PFSK-1 (cell line): Measurements from ENCODE around the gene TMEM255A.

Experiments used
- FOXP2 ChIP-seq: optimal IDR thresholded peaks from 2 replicates; pipeline ENCODE3; 2011; ENCODE audit warnings: borderline replicate concordance, control low read depth, inconsistent platforms; ENCODE audit not compliant: insufficient read depth; ENCODE audit errors: extremely low read length, extremely low read depth
- POLR2AphosphoS5 ChIP-seq: IDR thresholded peaks from 2 replicates; pipeline ENCODE4 v1.6.1; 2012; ENCODE audit warnings: low read depth, mild to moderate bottlenecking, control low read depth, low read length, moderate library complexity
- SIN3A ChIP-seq: IDR thresholded peaks from 2 replicates; pipeline ENCODE4 v1.6.1; 2012; ENCODE audit warnings: mild to moderate bottlenecking, low read length, moderate library complexity, borderline replicate concordance; ENCODE audit not compliant: insufficient read depth
- TAF1 ChIP-seq: IDR thresholded peaks from 2 replicates; pipeline ENCODE4 v1.6.1; 2012; ENCODE audit warnings: low read length, control low read depth, borderline replicate concordance; ENCODE audit not compliant: insufficient read depth
- TF ChIP-seq, protein P1 (sequence below), 2 experiments: IDR thresholded peaks; 2 replicates each; pipeline versions ENCODE4 v1.6.1 to v1.8.0; 2011 to 2012; ENCODE audit warnings: low read depth in 2 of 2, low read length in 2 of 2, control low read depth in 1 of 2, inconsistent platforms in 1 of 2, mild to moderate bottlenecking in 1 of 2, moderate library complexity in 1 of 2; ENCODE audit not compliant: insufficient read depth in 1 of 2

TMEM255A gene

DNA sequence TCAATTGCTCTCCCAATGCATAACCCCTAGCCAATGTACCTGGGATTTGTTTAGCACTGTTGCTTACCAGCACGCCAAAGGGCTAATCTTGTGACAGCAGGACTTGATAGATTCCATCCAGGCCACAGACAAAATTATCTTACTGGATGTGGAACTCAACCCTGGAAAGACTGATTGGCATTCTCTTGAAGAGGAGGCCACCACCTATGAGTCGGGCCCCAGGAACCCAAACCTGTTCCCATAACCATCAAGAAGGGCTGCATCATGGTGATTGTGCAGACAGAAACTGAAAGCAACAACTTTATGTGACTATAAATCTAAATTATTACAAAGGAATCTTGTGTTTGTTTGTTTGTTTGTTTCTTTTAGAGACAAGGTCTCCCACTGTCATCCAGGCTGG lies 19.9 kb upstream of the TMEM255A start:
- TF ChIP-seq POLR2AphosphoS5 = no peak
- no peak for TF ChIP-seq SIN3A
- TF ChIP-seq, protein P1, sequence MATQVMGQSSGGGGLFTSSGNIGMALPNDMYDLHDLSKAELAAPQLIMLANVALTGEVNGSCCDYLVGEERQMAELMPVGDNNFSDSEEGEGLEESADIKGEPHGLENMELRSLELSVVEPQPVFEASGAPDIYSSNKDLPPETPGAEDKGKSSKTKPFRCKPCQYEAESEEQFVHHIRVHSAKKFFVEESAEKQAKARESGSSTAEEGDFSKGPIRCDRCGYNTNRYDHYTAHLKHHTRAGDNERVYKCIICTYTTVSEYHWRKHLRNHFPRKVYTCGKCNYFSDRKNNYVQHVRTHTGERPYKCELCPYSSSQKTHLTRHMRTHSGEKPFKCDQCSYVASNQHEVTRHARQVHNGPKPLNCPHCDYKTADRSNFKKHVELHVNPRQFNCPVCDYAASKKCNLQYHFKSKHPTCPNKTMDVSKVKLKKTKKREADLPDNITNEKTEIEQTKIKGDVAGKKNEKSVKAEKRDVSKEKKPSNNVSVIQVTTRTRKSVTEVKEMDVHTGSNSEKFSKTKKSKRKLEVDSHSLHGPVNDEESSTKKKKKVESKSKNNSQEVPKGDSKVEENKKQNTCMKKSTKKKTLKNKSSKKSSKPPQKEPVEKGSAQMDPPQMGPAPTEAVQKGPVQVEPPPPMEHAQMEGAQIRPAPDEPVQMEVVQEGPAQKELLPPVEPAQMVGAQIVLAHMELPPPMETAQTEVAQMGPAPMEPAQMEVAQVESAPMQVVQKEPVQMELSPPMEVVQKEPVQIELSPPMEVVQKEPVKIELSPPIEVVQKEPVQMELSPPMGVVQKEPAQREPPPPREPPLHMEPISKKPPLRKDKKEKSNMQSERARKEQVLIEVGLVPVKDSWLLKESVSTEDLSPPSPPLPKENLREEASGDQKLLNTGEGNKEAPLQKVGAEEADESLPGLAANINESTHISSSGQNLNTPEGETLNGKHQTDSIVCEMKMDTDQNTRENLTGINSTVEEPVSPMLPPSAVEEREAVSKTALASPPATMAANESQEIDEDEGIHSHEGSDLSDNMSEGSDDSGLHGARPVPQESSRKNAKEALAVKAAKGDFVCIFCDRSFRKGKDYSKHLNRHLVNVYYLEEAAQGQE (IDR thresholded peaks at IDR 0.05; ENCODE audit: insufficient read depth in 1 of 2, low read depth in 2 of 2, low read length in 2 of 2) = no peak
- no peak for TF ChIP-seq TAF1
- TF ChIP-seq FOXP2 = no peak

DNA sequence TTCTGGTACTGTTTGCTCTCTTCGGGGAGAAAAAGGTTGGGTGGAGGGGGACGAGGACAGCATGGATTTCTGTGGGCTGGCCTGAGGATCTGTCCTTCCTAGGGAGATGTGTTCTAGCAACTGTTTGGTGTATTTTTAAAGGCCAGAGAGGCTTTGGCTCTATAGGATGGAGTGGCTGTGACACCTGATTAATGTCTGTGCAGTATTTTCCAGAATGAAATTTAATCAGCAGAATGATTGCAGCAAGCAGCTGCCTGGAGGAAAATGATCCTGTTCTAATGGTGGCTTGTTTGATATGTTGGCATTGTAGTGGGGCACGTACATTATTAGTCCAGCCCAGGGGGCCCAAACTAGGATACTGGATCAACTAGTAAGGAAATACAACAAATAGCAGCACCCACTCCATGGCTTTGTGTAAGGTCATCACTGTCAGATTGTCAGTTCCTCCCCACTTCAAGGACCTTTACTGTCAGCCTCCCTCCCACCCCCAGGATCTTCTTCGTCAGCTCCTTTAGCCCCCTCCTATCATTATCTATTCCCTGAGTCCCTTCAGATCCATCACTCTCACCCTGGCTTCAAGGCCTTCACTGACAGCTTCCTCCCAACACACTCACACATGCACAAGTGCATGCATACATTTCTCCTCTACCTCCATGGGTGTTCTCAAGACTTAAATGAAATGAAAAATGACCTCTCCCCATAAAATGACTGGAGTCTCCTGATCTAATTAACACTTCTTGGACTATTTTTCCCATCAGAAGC lies 10.4 kb upstream of the TMEM255A start:
- no peak for TF ChIP-seq POLR2AphosphoS5

DNA sequence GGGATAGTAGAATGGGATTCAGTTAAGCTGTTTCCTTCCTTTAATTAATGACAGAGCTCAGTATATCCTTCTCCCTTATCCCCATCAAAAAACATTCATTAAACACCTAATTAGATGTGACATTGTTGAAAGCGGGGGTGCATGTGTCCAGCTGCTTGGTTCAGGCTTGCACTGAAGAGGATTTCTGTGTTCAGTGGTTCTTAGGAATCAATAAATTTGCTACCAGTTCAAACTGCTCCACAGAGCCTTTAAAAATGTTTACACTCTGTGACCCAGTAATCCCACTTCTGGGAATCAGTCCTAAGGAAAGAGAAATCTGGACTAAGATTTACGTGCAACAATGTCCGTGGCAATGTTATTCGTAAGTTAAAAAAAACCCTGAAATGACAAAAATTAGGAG lies 7.2 kb upstream of the TMEM255A start:
- no peak for TF ChIP-seq FOXP2
- no peak for TF ChIP-seq SIN3A
- TF ChIP-seq TAF1 = no peak
- TF ChIP-seq POLR2AphosphoS5 = no peak
- TF ChIP-seq, protein P1 (IDR thresholded peaks at IDR 0.05; ENCODE audit: insufficient read depth in 1 of 2, low read depth in 2 of 2, low read length in 2 of 2) = no peak

DNA sequence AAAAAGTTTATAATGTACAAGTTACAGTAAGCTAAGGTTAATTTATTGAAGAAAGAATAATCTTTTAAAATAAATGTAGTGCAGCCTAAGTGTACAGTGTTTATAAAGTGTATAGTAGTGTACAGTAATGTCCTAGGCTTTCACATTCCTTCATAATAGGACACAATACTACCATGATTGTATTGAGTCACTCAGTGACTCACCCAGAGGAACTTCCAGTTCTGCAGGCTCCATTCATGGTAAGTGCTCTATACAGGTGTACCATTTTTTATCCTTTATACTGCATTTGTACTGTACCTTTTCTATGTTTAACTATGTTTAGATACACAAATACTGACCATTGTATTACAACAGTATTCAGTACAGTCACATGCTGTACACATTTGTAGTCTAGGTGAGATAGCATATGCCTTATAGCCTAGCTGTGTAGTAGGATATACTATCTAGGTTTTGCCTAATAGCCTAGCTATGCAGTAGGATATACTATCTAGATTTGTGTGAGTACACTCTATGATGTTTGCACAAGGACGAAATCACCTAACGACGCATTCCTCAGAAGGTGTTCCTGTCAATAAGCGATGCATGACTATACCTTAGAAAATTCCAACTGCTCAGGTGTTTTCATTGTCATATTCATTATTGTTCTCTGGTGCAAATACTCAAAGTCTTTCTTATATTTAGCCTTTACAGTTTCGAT lies 5.5 kb upstream of the TMEM255A start:
- no peak for TF ChIP-seq POLR2AphosphoS5
- no peak for TF ChIP-seq TAF1
- no peak for TF ChIP-seq SIN3A
- no peak for TF ChIP-seq FOXP2
- TF ChIP-seq, protein P1 (IDR thresholded peaks at IDR 0.05; ENCODE audit: insufficient read depth in 1 of 2, low read depth in 2 of 2, low read length in 2 of 2) = no peak

DNA sequence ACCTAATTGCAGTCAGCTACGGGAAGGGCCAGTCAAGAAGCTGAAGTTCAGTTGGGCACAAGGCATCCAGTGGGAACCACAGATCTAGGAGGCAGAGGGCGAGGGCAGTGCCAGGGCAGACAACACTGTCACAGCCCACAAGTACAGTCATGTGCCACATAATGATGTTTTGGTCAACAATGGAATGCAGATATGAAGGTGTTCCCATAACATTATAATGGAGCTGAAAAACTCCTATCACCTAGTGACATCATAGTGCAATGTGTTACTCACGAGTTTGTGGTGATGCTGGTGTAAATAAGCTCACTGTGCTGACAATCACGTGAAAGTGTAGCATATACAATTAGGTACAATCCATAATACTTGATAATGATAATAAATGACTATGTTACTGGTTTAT lies 4.5 kb upstream of the TMEM255A start:
- TF ChIP-seq, protein P1 (IDR thresholded peaks at IDR 0.05; ENCODE audit: insufficient read depth in 1 of 2, low read depth in 2 of 2, low read length in 2 of 2) = no peak
- TF ChIP-seq TAF1 (no peak), FOXP2 (no peak), SIN3A (no peak), POLR2AphosphoS5 (no peak)
